ENCODE measurements around the gene FAM229A.
A peak's percentile ranks its signal among the peaks of the same experiment; 100 is the strongest.

FAM229A gene

GRCh38 chr1:32353886-32354570 lies 8.3 kb downstream of the FAM229A start:
- Histone ChIP-seq H3K4me3 (ENCODE audit: severe bottlenecking) (no peak overlapping the region), H3K9me3 (ENCODE audit: severe bottlenecking) (no peaks in the 10 kb centered on the region), H3K36me3 (ENCODE audit: low read depth) (no peaks in the 10 kb centered on the region), H3K4me1 (ENCODE audit: insufficient read depth, poor library complexity, severe bottlenecking) (peaks cover 12% of the 10 kb centered on the region), H3K27ac (ENCODE audit: poor library complexity, severe bottlenecking) (peak overlapping the region; percentile 8), H3K27me3 (ENCODE audit: insufficient read depth, poor library complexity, severe bottlenecking) (no peaks in the 10 kb centered on the region)
- DNase-seq (ENCODE audit: low spot score) (no peak), ATAC-seq (ENCODE audit: low read depth) (no peak)
- TF ChIP-seq CTCF (IDR thresholded peaks at IDR 0.05; ENCODE audit: poor library complexity, severe bottlenecking), result no peak

GRCh38 chr1:32353431-32353830 lies 8.9 kb downstream of the FAM229A start:
- no peak for DNase-seq (ENCODE audit: low spot score)
- Histone ChIP-seq H3K9me3 (ENCODE audit: severe bottlenecking) (no peaks in the 10 kb centered on the region), H3K4me1 (ENCODE audit: insufficient read depth, poor library complexity, severe bottlenecking) (peaks cover 12% of the 10 kb centered on the region), H3K27ac (ENCODE audit: poor library complexity, severe bottlenecking) (peak overlapping the region; percentile 8), H3K36me3 (ENCODE audit: low read depth) (no peaks in the 10 kb centered on the region), H3K4me3 (ENCODE audit: severe bottlenecking) (no peak overlapping the region), H3K27me3 (ENCODE audit: insufficient read depth, poor library complexity, severe bottlenecking) (no peaks in the 10 kb centered on the region)
- no peak for TF ChIP-seq CTCF (IDR thresholded peaks at IDR 0.05; ENCODE audit: poor library complexity, severe bottlenecking)
- no peak for ATAC-seq (ENCODE audit: low read depth)

- ATAC-seq (ENCODE audit: low read depth) (no peak), DNase-seq (ENCODE audit: low spot score) (no peak)
- Histone ChIP-seq H3K9me3 (ENCODE audit: severe bottlenecking) (no peaks in the 10 kb centered on the region), H3K4me3 (ENCODE audit: severe bottlenecking) (no peak overlapping the region), H3K4me1 (ENCODE audit: insufficient read depth, poor library complexity, severe bottlenecking) (peaks cover 12% of the 10 kb centered on the region), H3K27me3 (ENCODE audit: insufficient read depth, poor library complexity, severe bottlenecking) (no peaks in the 10 kb centered on the region), H3K27ac (ENCODE audit: poor library complexity, severe bottlenecking) (peak overlapping the region; percentile 51), H3K36me3 (ENCODE audit: low read depth) (no peaks in the 10 kb centered on the region)
- TF ChIP-seq CTCF (IDR thresholded peaks at IDR 0.05; ENCODE audit: poor library complexity, severe bottlenecking), result no peak
Measured at GRCh38 chr1:32352831-32353383, 9.4 kb downstream of the FAM229A start.

GRCh38 chr1:32352239-32352745 lies 10.0 kb downstream of the FAM229A start:
- Histone ChIP-seq H3K4me3 (ENCODE audit: severe bottlenecking) (peak overlapping the region; percentile 53), H3K27ac (ENCODE audit: poor library complexity, severe bottlenecking) (peak overlapping the region; percentile 51), H3K4me1 (ENCODE audit: insufficient read depth, poor library complexity, severe bottlenecking) (peaks cover 12% of the 10 kb centered on the region), H3K9me3 (ENCODE audit: severe bottlenecking) (no peaks in the 10 kb centered on the region), H3K36me3 (ENCODE audit: low read depth) (no peaks in the 10 kb centered on the region), H3K27me3 (ENCODE audit: insufficient read depth, poor library complexity, severe bottlenecking) (no peaks in the 10 kb centered on the region)
- no peak for DNase-seq (ENCODE audit: low spot score)
- no peak for ATAC-seq (ENCODE audit: low read depth)
- TF ChIP-seq CTCF (IDR thresholded peaks at IDR 0.05; ENCODE audit: poor library complexity, severe bottlenecking), result no peak

Data from RWPE2 (cell line).